NCI-H524 (cell line): ENCODE results near the gene ZNF578.
"Not testable (repeated sequence)": the region's sequence is repeated elsewhere in the genome, so short reads cannot be mapped to it uniquely, and the experiment has no call there.

Experiments used
- DNase-seq, 2 experiments: peaks; one replicate each; lab custom pipeline; 2025; lab: John Stamatoyannopoulos, UW

Gene ZNF578

DNA sequence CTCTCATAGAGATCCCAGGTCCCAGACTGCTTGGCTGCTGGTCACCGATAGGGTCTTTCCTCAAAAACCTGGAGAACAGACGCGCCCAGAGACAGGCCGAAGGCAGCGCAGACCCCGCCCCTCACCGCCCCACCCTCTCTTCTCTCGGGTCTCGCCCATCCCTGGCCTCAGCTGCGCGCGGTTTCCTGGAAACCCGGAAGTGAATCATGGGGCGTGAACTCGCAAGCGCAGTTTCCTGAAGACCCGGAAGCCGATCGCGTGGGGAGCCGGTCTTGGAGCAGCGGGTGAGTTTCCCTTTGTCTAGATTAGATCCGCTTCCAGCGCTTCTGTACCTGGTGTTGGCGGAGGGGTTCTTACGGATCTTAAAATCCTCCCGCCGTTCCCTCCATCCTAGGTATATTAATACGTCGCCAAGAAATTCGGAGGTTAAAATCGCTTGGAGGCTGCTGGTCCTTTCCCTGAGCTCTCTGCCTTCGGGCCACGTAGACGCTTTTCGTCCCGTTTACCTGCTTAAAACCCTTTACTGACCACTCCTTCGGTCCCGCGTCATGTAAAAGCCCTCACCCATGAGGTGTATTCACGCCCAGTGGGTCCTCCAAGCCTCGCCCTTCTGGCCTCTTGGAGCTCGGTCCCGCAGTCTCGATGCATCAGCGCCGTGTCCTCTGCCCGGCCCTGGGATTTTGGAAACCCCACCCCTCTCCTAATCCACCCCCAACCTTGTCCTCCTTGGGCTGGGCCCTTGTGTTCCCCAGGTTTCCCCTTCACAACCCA is at the start of gene ZNF578:
Gene ZNF578 (plus strand): TSS at position 230 of the 771 bp plus-strand sequence. CDS start 48,293 bp downstream, outside the sequence.
- peak; percentile 73 to 80 for DNase-seq

DNA sequence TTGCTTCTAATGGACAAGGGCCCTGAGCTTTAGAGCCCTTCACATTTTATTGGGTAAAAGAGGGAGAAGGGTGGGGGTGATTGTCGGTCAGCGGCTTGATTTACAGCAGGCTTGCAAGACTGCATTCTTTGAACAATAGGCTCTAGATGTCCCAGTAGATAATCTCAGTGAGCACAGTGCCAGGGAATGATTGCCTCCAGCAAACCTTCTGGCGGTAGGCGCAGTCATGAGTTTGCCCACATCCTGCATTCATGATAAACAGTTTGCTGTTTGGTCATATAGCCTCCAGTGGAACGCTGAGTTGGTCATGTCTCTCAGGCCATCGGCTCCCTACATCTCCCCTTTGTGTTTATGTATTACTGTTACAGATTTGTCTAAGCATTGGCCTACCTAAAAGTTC is 43.1 kb upstream of the ZNF578 start:
- no peak for DNase-seq

DNA sequence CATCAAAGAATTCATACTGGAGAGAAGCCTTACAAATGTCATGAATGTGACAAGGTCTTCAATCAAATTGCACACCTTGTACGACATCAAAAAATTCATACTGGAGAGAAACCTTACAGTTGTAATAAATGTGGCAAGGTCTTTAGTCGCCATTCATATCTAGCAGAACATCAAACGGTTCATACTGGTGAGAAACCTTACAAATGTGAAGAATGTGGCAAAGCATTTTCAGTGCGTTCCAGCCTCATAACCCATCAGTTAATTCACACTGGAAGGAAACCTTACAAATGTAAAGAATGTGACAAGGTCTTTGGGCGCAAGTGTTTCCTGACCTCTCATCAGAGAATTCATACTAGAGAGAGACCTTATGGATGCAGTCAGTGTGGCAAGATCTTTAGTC is 37.6 kb upstream of the ZNF578 start:
- DNase-seq, result no peak

DNA sequence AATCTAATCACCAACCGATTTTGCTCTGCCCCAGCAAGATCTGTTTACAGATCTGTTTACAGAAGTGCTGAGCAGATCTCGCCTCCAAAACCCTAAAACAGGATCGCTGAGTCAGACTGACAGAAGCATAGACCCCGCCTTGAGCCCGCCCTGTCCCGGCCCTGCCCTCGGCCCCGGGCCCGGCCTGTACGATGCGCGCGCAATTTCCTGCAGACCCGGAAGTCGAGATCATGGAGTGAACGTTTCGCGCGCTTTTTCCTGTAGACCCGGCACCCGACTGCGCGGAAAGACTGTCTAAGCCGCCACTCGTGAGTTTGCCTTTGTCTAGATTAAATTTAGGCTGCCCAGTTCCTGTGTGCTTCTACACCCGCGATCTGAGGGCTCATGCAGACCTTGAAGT is 24.4 kb upstream of the ZNF578 start, which contains the start of gene ZNF534:
Gene ZNF534 (plus strand): TSS at position 212 of the 400 bp plus-strand sequence. CDS start 2,327 bp downstream, outside the sequence.
- DNase-seq, result no peak

DNA sequence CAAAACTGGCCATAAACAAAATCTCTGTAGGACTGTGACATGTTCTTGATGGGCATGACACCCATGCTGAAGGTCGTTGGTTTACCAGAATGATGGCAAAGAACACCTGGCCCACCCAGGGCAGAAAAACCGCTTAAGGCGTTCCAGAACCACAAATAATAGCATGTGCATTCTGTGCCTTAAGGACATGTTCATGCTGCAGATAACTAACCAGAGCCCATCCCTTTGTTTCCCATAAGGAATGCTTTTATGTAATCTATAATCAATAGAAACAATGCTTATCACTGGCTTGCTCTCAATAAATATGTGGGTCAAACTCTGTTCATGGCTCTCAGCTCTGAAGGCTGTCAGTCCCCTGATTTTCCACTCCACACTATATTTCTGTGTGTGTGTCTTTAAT is 11.2 kb upstream of the ZNF578 start:
- no peak for DNase-seq

DNA sequence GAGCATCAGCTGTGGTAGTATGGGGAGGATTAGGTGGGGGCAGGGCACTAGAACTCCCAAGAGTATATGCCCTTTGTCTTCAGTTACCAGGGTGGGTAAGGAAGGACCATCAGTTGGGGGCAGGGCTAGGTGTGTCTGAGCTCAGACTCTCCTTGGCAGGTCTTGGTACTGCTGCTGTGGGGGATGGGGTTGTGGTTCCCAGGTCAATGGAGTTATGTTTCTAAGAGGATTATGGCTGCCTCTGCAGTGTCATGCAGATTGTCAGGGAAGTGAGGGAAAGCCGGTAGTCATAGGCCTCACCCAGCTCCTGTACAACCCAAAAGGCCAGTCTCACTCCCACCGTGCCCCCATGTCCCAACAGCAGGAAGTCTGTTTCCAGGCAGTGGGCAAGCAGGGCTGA is 8.8 kb upstream of the ZNF578 start:
- no peak for DNase-seq

DNA sequence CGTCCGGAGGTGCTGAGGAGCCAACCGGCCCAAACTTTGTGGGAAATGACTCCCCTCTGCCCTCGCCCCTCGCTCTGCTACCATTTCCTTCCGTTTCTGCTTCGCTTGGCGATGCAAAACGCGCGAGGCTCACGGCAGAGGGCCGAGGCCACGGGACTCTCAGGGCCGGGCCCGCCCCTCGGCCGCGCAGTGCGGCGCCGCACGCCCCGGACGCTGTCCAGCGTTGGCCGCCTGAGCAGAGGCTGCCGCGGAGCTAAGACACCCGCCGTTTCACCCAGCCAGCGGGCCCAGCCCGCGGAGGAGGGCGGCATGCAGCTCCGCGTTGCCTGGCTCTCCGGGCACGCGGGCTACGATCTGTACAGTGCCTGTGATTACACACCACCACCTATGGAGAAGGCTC is 2.1 kb upstream of the ZNF578 start:
- no peak for DNase-seq

DNA sequence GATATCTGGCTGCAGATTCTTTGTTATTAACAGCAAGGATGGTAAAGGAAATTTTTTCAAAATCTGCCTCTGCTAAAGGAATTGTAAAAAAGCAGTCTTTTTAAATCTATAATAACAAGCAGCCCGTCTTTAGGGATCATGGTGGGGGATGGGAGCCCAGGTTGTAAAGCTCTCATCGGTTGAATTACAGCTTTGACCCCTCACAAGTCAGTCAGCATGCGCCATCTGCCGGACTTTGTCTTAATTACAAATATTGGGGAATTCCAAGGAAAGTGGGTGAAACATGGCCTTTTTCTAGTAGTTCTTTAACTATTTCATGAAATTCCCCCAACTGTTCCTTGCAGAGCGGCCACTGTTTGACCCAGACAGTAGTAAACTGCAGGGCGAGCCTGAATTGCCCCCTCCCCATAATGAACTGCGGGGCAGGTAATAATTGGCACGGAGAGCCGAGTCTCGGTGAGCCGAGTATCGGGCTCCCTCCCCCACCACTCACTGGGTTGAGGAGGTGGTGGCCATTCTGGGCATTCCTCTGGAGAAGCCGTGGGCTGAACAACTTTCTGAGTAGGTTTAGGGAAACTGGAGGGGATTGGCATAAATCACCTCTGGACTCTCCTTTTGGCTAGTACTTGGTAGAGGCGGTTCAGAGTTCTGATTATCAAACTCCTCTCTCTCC is 11.6 kb downstream of the ZNF578 start:
- peak in 1 of 2 experiments; percentile 15 for DNase-seq

DNA sequence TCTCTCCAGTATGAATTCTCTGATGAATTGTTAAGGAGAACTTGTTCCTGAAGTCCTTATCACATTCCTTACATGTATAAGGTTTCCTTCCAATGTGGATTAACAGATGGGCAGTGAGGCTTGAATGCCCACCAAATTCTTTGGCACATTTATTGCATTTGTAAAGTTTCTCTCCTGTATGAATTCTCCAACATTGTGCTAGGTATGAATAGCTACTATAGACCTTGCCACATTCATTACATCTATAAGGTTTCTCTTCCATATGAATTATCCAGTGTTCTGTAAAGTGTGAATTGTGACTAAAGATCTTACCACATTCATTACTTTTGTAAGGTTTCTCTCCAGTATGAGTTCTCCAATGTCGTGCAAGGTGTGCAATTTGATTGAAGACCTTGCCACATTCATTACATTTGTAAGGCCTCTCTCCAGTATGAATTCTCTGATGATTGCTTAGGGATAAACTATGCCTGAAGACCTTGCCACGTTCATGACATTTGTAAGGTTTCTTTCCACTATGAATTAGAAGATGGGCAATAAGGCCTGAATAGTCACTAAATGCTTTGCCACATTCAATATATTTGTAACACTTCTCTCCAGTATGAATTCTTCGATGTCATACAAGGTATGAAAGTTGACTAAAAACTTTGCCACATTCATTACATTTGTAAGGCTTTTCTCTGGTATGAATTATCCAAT is 20.4 kb downstream of the ZNF578 start:
- no peak for DNase-seq

DNA sequence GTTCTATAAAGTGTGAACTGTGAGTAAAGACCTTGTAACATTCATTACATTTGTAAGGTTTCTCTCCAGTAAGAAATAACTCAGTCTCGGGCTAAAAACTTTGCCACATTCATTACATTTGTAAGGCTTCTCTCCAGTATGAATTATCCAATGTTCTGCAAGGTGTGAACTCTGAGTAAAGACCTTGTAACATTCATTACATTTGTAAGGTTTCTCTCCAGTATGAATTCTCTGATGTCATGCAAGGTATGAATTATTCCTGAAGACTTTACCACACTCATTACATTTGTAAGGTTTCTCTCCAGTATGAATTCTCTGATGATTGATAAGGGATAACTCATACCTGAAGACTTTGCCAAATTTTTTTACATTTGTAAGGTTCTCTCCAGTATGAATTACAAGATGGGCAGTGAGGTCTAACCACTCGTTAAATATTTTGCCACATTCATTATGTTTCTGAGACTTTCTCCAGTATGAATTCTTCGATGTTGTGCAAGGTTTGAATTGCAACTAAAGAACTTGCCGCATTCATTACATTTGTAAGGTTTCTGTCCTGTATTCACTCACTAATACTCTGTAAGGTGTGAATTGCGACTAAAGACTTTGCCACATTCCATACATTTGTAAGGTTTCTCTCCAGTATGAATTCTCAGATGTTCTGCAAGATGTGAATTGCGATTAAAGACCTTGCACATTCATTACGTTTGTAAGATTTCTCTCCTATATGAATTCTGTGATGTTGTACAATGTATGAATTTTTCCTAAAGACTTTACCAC is 21.2 kb downstream of the ZNF578 start:
- no peak for DNase-seq

DNA sequence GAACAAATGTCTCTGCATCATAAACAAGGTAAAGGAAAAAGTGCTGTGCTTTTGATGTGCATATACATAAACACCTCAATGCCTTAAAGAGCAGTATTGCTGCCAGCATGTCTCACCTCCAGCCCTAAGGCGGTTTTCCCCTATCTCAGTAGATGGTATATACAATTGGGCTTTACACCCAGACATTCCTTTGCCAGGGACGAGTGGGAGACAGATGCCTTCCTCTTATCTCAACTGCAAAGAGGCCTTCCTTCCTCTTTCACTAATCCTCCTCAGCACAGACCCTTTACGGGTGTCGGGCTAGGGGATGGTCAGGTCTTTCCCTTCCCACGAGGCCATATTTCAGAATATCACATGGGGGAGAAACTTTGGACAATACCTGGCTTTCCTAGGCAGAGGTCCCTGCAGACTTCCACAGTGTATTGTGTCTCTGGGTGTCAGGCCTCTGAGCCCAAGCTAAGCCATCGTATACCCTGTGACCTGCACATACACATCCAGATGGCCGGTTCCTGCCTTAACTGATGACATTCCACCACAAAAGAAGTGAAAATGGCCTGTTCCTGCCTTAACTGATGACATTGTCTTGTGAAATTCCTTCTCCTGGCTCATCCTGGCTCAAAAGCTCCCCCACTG is 30.9 kb downstream of the ZNF578 start:
- DNase-seq, result not testable (repeated sequence)

DNA sequence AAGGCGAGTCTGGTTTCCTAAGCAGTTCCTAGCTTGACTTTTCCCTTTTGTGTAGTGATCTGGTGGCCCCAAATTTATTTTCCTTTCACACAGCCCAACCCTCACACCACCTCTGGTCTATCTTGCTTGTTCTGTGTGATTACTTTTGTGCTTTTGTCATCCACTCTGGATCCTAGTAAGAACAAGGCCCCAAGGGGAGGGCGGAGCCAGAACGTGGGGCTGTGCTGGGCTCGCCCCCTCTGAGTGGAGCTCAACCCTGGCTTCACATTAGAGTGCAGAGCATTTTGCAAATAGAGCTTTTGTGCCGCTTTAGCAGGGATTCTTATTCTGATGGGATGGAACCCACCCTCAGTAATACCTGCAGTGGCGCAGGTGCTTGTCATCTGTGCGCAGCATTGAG is 31.7 kb downstream of the ZNF578 start:
- DNase-seq, result not testable (repeated sequence)

DNA sequence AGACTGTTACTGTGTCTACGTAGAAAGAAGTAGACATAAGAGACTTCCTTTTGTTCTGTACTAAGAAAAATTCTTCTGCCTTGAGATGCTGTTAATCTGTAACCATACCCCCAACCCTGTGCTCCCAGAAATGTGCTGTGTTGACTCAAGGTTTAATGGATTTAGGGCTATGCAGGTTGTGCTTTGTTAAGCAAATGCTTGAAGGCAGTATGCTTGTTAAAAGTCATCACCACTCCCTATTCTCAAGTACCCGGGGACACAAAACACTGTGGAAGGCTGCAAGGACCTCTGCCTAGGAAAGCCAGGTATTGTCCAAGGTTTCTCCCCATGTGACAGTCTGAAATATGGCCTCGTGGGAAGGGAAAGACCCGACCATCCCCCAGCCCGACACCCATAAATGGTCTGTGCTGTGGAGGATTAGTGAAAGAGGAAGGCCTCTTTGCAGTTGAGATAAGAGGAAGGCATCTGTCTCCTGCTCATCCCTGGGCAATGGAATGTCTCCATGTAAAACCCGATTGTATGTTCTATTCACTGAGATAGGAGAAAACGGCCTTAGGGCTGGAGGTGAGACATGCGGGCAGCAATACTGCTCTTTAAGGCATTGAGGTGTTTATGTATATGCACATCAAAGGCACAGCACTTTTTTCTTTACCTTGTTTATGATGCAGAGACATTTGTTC is 32.3 kb downstream of the ZNF578 start:
- DNase-seq, result not testable (repeated sequence)

DNA sequence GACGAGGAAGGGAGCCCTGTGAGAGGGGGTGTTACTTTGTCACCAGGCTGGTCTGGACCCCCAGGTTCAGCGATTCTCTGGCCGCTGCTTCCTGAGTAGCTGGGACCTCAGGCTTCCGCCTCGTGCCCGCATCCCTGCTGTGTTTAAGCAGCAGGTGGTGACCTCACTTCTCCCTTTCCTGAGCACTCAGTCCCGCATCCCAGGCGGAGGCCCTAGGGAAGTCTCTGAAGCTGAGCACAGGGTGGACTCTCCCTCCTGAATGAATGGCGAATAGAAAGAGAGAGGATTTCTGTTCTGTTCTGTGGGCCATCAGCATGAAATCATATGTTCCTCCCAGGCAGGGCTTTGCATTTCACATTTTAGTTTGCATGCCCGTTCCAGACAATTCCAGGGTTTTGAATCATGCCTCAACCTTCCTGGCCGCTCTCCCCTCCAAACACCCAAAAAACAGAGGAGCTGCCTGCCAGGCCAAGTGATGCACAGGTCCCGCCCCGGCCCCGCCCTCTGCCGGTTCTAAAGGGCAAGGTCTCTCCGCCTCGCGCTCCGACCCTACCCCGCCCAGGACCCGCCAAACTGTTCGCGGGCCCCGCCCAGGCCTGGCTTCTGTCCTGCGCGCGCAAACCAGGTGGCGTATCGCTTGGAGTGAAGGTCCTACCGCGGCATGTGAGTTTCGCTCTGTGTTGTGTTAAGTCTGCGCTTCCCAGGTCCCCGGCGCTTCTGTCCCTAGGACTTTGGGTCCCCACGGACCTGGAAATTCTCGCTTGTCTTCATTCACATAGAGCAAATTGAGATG is 39.0 kb downstream of the ZNF578 start:
- no peak for DNase-seq

DNA sequence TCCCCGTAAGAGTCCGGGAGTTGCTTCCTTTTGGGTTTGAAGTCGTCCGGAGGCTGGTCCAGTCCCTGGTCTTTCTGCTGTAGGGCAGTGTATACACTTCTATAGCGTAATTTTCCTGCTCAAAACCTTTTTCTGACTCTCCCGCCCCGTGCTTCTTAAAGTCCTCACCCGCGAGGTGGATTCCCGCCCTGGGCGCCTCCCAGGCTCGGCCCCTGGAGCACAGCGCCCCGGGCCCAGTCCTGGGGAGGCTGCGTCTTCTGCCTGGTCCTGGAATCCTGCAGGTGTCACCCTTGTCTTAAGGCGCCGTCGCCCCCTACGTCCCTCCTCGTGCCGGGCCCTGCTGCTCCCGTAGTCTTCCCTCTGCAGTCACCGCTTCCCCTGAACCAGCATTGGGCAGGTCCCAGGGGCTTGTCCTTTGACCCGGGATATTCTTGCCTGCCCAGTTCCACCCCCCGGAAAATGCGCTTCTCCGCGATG is 39.7 kb downstream of the ZNF578 start:
- no peak for DNase-seq

DNA sequence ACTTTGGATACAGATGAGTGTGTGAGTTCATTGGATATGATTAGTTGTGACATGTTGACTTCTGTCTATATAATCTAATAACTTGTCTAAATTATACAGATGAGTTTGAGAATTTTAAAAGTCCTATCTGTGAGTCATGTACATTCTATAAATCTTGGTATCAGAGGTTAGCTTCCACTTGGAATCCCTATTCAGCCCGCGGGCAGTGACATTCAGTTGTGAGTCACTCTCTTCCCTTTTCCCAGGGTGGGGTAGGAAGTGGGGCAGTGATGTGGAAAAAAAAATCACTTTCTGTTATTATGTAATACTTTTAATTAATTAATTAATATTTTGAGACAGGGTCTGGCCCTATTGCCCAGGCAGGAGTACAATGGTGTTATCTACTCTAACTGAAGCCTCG is 41.2 kb downstream of the ZNF578 start:
- DNase-seq, result no peak

DNA sequence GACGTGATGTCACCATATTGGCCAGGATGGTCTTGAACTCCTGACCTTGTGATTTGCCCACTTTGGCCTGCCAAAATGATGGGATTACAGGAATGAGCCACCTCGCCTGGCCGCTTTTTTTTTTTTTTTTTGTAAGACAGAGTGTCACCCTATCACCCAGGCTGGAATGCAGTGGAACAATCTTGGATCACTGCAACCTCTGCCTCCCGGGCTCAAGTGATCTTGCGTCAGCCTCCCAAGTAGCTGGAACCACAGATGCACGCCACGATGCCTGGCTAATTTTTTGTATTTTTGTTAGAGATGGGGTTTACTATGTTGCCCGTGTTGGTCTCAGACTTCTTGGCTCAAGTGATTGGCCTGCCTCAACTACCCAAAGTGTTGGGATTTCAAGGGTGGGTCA is 45.2 kb downstream of the ZNF578 start:
- DNase-seq, result no peak

DNA sequence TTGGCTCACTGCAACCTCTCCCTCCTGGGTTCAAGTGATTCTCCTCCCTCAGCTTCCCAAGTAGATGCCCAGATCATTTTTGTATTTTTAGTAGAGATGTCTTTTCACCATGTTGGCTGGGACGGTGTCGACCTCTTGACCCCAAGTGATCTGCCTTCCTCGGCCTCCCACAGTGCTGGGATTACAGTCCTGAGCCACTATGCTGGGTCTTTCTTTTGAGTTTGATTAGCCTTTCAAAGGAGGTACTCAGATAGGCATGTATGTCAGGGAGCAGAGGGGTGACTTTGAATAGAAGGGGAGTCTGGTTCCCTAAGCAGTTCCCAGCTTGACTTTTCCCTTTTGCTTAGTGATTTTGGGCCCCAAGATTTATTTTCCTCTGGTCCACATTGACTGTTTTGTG is 47.1 kb downstream of the ZNF578 start:
- not testable (repeated sequence) for DNase-seq

DNA sequence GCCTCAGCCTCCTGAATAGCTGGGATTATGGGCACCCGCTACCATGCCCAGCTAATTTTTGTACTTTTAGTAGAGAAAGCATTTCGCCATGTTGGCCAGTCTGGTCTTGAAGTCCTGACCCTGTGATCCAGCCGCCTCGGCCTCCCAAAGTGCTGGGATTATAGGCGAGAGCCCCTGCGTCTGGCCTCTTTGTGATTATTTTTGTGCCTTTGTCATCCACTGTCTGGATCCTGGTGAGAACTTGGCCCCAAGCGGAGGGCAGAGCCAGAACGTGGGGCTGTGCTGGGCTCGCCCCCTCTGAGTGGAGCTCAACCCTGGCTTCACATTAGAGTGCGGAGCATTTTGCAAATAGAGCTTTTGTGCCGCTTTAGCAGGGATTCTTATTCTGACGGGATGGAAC is 47.6 kb downstream of the ZNF578 start:
- not testable (repeated sequence) for DNase-seq

DNA sequence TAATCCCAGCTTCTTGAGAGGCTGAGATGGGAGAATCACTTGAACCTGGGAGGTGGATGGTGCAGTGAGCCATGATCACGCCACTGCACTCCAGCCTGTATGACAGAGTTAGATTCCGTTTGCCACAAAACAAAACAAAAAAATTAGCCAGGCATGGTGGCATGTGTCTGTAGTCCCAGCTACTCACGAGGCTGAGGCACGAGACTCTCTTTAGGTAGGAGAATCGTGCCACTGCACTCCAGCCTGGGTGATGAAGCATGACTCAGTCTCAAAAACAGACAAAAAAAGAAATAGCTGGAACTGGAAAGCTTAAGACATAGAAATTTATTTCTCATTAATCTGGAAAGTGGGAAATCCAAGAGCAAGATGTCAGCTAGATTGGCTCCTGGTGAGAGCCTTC is 53.9 kb downstream of the ZNF578 start:
- no peak for DNase-seq
